Ectodermal cell (in vitro differentiated cells): ENCODE results near the gene CFAP20DC.

ENCODE experiments used
- H3K27ac ChIP-seq: 2 replicates; pipeline ENCODE4 v1.7.0; 2013; ENCODE audit warnings: mild to moderate bottlenecking, low read depth, low read length; ENCODE audit not compliant: insufficient read depth, poor library complexity, severe bottlenecking
- H3K27me3 ChIP-seq: 2 replicates; pipeline ENCODE4 v1.7.0; 2013; ENCODE audit warnings: mild to moderate bottlenecking, low read length; ENCODE audit not compliant: insufficient read depth, control insufficient read depth, poor library complexity, severe bottlenecking
- H3K36me3 ChIP-seq: one replicate; pipeline ENCODE4 v1.7.0; 2013; ENCODE audit warnings: low read length; ENCODE audit not compliant: control insufficient read depth, insufficient read depth
- H3K4me1 ChIP-seq: one replicate; pipeline ENCODE4 v1.7.0; 2013; ENCODE audit warnings: low read length; ENCODE audit not compliant: control insufficient read depth, insufficient read depth
- H3K4me3 ChIP-seq: 2 replicates; pipeline ENCODE4 v1.7.0; 2013; ENCODE audit warnings: low read depth, low read length, control low read depth; ENCODE audit not compliant: insufficient read depth
- H3K9me3 ChIP-seq: 2 replicates; pipeline ENCODE4 v1.7.0; 2013; ENCODE audit warnings: mild to moderate bottlenecking, low read length, moderate library complexity; ENCODE audit not compliant: control insufficient read depth
- WGBS, 2 experiments: methylation state at CpG; one replicate each; pipeline ENCODE4 v1.1.7; 2013; ENCODE audit warnings: missing lambda C conversion rate in 2 of 2; 5-methylcytosine and 5-hydroxymethylcytosine counted together

CFAP20DC gene

GRCh38 chr3:58769065-58769464 is 280.8 kb downstream of the CFAP20DC start:
- 95 to 96% methylated on average over 4 of the region's 4 CpGs for WGBS, 2 experiments
- H3K9me3 ChIP-seq: no peaks in the 10 kb centered on the region
- no peaks in the 10 kb centered on the region for H3K27me3 ChIP-seq
- no peak overlapping the region for H3K4me3 ChIP-seq
- no peak overlapping the region for H3K27ac ChIP-seq
- no peaks in the 10 kb centered on the region for H3K36me3 ChIP-seq
- no peaks in the 10 kb centered on the region for H3K4me1 ChIP-seq

- H3K27me3 ChIP-seq: no peaks in the 10 kb centered on the region
- 94 to 95% methylated on average over 9 of the region's 9 CpGs for WGBS, 2 experiments
- no peak overlapping the region for H3K4me3 ChIP-seq
- H3K4me1 ChIP-seq: no peaks in the 10 kb centered on the region
- H3K27ac ChIP-seq: no peak overlapping the region
- no peaks in the 10 kb centered on the region for H3K9me3 ChIP-seq
- no peaks in the 10 kb centered on the region for H3K36me3 ChIP-seq
Measured at GRCh38 chr3:58766587-58767282, 283.1 kb downstream of the CFAP20DC start.

DNA sequence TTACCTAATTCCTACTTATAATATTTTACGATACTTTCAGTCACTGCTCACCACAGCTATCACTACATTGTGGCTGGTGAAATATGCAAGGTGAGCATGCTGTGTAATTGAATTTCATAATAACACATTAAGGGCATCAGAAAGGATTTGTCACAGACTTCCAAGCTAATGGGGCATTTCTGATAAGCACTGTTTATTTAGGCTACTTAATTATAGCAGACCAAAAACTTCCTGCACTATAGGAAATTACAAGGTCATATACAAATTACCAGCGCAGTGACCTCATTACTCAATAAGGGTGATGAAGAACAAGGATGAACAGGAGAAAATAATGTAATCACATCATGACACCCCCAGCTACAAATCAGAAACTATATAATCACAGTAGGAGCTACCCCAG is 294.7 kb downstream of the CFAP20DC start:
- Histone ChIP-seq H3K27me3 (no peaks in the 10 kb centered on the region), H3K4me3 (no peak overlapping the region), H3K4me1 (no peaks in the 10 kb centered on the region), H3K27ac (no peak overlapping the region), H3K36me3 (no peaks in the 10 kb centered on the region), H3K9me3 (no peaks in the 10 kb centered on the region)
- WGBS, 2 experiments: 100% methylated on average over 1 of the region's 2 CpGs

- Histone ChIP-seq H3K27me3 (no peaks in the 10 kb centered on the region), H3K4me1 (no peaks in the 10 kb centered on the region), H3K9me3 (no peaks in the 10 kb centered on the region), H3K4me3 (no peak overlapping the region), H3K36me3 (no peaks in the 10 kb centered on the region), H3K27ac (no peak overlapping the region)
- 94 to 95% methylated on average over 4 of the region's 4 CpGs for WGBS, 2 experiments
Measured at GRCh38 chr3:58754074-58754473, 295.8 kb downstream of the CFAP20DC start.

DNA sequence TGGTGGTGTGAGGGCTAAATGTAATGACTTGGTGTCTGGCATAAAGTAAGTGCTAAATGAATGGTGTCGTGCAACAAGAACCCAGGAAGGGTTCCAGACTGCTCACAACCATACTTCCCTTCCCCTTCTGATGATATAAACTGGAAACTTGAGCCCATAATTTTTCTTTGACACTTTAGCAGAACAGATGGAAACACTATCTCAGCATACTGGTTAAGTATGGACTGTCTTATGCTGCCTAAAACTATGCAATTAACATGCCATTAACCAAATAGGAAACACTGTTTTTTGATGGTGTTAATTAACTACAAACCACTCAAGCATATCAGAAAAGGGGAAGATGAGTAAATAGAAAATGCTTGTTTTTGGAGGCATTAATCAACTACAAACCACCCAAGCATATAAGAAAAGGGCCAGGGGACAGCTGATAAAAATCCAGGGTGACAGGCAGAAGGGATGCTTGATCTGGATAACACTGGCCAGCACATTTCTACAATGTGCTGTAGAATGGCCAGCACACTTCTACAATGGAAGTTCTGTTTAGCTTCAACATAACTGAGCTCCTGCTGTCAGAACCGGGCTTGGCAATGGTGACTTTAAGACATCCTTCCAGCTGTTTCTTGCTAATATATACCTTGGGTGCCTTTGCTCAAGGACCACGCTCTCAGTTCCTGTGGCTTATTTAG is 297.8 kb downstream of the CFAP20DC start:
- H3K27me3 ChIP-seq: no peaks in the 10 kb centered on the region
- no peaks in the 10 kb centered on the region for H3K36me3 ChIP-seq
- H3K9me3 ChIP-seq: no peaks in the 10 kb centered on the region
- no peak overlapping the region for H3K27ac ChIP-seq
- no peak overlapping the region for H3K4me3 ChIP-seq
- no peaks in the 10 kb centered on the region for H3K4me1 ChIP-seq
- 93% methylated on average over 3 of the region's 3 CpGs for WGBS, 2 experiments

GRCh38 chr3:58751235-58751634 is 298.6 kb downstream of the CFAP20DC start:
- Histone ChIP-seq H3K27me3 (no peaks in the 10 kb centered on the region), H3K9me3 (no peaks in the 10 kb centered on the region), H3K27ac (no peak overlapping the region), H3K4me1 (no peaks in the 10 kb centered on the region), H3K36me3 (no peaks in the 10 kb centered on the region), H3K4me3 (no peak overlapping the region)
- WGBS, 2 experiments: 85 to 88% methylated on average over 4 of the region's 4 CpGs

DNA sequence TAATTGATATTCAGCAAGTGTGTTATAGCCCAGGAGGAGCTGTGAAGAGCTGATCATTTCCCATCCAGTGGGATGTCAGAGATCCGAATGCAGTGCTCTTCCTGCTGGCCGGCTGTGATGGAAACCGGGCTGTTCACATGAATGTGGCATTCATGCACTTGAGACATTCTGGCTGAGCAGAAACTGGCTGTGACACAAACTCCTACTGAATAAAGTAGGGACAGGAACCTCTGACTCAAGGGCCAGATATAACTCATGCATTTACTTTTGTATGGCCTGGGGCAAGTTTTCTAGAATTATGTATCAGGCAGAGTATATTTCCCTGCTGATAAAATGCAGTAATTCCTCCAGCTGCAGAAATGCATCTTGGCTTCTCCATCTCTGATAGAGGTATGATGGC is 299.9 kb downstream of the CFAP20DC start:
- Histone ChIP-seq H3K4me1 (no peaks in the 10 kb centered on the region), H3K27me3 (no peaks in the 10 kb centered on the region), H3K9me3 (no peaks in the 10 kb centered on the region), H3K36me3 (no peaks in the 10 kb centered on the region), H3K27ac (no peak overlapping the region), H3K4me3 (no peak overlapping the region)
- WGBS, 2 experiments: 88 to 94% methylated on average over 3 of the region's 3 CpGs

DNA sequence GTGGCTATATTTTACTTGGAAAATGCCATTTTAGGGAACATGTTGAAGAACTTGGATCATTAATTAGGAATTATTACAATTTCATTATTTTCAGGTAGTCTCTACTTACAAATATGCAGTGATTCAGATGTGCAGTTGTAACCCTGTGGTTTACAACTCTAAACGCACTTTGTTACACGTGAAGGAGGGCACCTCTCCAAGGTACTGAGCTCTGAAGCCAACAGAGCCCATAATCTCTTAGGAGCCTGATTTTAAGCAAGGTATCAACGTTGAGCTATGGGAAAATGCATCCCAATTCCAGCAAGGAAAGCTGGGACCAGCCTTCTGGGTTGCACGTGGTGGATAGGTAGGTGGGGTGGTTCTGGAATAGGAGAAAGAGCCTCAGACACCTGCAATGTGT is 301.8 kb downstream of the CFAP20DC start:
- H3K27ac ChIP-seq: no peak overlapping the region
- 58 to 71% methylated on average over 4 of the region's 4 CpGs for WGBS, 2 experiments

DNA sequence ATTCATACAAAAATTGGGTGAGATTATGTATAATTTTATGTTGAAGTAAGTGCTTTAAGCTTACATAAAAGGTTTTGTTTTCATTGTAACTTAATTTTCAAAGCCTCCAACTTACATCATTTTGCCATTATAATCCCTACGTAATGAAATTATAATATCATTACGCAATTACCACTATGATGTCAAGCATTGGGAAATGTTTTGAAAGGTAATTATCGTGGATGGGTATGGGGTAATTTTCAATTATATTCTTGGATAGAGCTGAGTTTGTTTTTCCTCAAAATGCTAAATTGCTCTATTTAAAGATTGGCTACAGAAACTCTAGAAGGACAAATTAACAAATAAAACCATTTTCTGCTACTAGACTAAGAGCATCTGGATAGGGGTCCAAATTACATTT is 303.1 kb downstream of the CFAP20DC start:
- Histone ChIP-seq H3K9me3 (no peaks in the 10 kb centered on the region), H3K36me3 (no peaks in the 10 kb centered on the region), H3K4me3 (no peak overlapping the region), H3K27me3 (no peaks in the 10 kb centered on the region), H3K27ac (no peak overlapping the region), H3K4me1 (no peaks in the 10 kb centered on the region)
- 100% methylated on average over 1 to 3 of the region's 3 CpGs for WGBS, 2 experiments

More for the DNA sequence above, 301.8 kb downstream of the CFAP20DC start:
- H3K4me3 ChIP-seq: no peak overlapping the region
- no peaks in the 10 kb centered on the region for H3K27me3 ChIP-seq
- no peaks in the 10 kb centered on the region for H3K4me1 ChIP-seq
- H3K9me3 ChIP-seq: no peaks in the 10 kb centered on the region
- H3K36me3 ChIP-seq: no peaks in the 10 kb centered on the region

GRCh38 chr3:58743296-58743695 is 306.5 kb downstream of the CFAP20DC start:
- no peak overlapping the region for H3K27ac ChIP-seq
- H3K4me3 ChIP-seq: no peak overlapping the region
- WGBS, 2 experiments: 86% methylated on average over 1 of the region's 1 CpG; no CpG with 5 or more reads in 1 of the 2 experiments
- H3K27me3 ChIP-seq: no peaks in the 10 kb centered on the region
- H3K9me3 ChIP-seq: no peaks in the 10 kb centered on the region
- no peaks in the 10 kb centered on the region for H3K36me3 ChIP-seq
- H3K4me1 ChIP-seq: no peaks in the 10 kb centered on the region
